Heart left ventricle (tissue), 16 donors: ENCODE results near the gene SYNGR2. TPM values are rescaled to one million over a fixed set of nuclear protein-coding genes. Genes with fewer than 3 reads are reported as not detected.

ENCODE experiments used
- ATAC-seq, 4 donors: fragments of 200-7000 bp; cut with Tn5 transposase; one replicate each; pipeline ENCODE4 v1.9.1; 2020 to 2022; ENCODE audit warnings: moderate library complexity in 4 of 4, mild to moderate bottlenecking in 3 of 4, moderate number of reproducible peaks in 1 of 4
- DNase-seq, 5 donors: peaks; one replicate each; pipeline ENCODE4 v3.0.0-alpha.2; 2020
- H3K27ac ChIP-seq, 12 donors: fragments of 200-600 bp; sonication (generic) in 4 of 12; one replicate each; pipeline versions ENCODE4 v1.5.0 to v1.8.0; 2016 to 2022; ENCODE audit warnings: mild to moderate bottlenecking in 2 of 12
- H3K27me3 ChIP-seq, 9 donors: fragments of 200-600 bp; sonication (generic) in 2 of 9; one replicate each; pipeline versions ENCODE4 v1.5.1 to v1.8.0; 2016 to 2022; ENCODE audit warnings: mild to moderate bottlenecking in 3 of 9
- H3K36me3 ChIP-seq, 9 donors: fragments of 200-600 bp; sonication (generic) in 2 of 9; one replicate each; pipeline versions ENCODE4 v1.5.0 to v1.8.0; 2018 to 2022; ENCODE audit warnings: mild to moderate bottlenecking in 2 of 9
- H3K4me1 ChIP-seq, 12 donors: fragments of 200-600 bp; sonication (generic) in 4 of 12; one replicate each; pipeline versions ENCODE4 v1.5.0 to v1.8.0; 2016 to 2022; ENCODE audit warnings: mild to moderate bottlenecking in 3 of 12
- H3K4me3 ChIP-seq, 12 donors: fragments of 200-600 bp; sonication (generic) in 4 of 12; one replicate each; pipeline versions ENCODE4 v1.5.0 to v1.8.0; 2017 to 2022; ENCODE audit warnings: mild to moderate bottlenecking in 9 of 12, moderate library complexity in 4 of 12
- H3K9me3 ChIP-seq, 12 donors: fragments of 200-600 bp; sonication (generic) in 4 of 12; one replicate each; pipeline versions ENCODE4 v1.5.0 to v1.8.0; 2016 to 2022; ENCODE audit warnings: mild to moderate bottlenecking in 1 of 12
- POLR2A ChIP-seq, 2 donors: fragments of 450-650 bp; IDR thresholded peaks; one replicate each; pipeline ENCODE4 v1.6.1; 2017; ENCODE audit warnings: antibody characterized with exemption in 2 of 2, mild to moderate bottlenecking in 2 of 2, moderate library complexity in 2 of 2
- WGBS, 4 donors: extraction: QIAGEN DNeasy Blood & Tissue Kit in 2 of 4; methylation state at CpG; one replicate each; pipeline versions ENCODE4 v1.1.5 to v1.1.7; 2013 to 2018; 5-methylcytosine and 5-hydroxymethylcytosine counted together
- intact Hi-C, 10 donors: fragments of 100-400 bp; cut with DNase I; formaldehyde crosslinking; loops; one replicate each; pipeline versions ENCODE4 v1.11.1 to v1.14.2; 2022
- polyA plus RNA-seq, 2 donors: library from polyadenylated mRNA; stranded (reverse); fragments of 200-250 nt; gene quantifications; one replicate each; pipeline ENCODE4 v1.2.3, GENCODE V29; 2013
- total RNA-seq, 9 donors: library from RNA; depleted of rRNA in 2 of 9; stranded (reverse); fragments of >200 nt in 2 of 9; fragmentation: NEBNext Ultra II Directional in 3 of 9; extraction: Animal tissue kit (Norgen Biotek cat#: 25700) in 3 of 9; gene quantifications; one replicate each; pipeline versions ENCODE4 v1.1.0 to v1.2.4, GENCODE V29; 2016 to 2023
- TF ChIP-seq, protein P1 (sequence below), 12 donors: fragments of 200-600 bp; sonication (generic) in 4 of 12; IDR thresholded peaks; one replicate each; pipeline versions ENCODE4 v1.5.0 to v1.8.0; 2018 to 2022; ENCODE audit warnings: antibody characterized with exemption in 12 of 12, mild to moderate bottlenecking in 5 of 12
- donor health status: ischemic (EF 13 %, LVEDD 7.1; RV severe dilation, severe dysfunction).
- donor health status: healthy with polysubstance abuse.
- donor health status: DM: no; HTN: yes; CAD: no.
- donor health status: DM: no; HTN: no; CAD: no.
- donor health status: ischemic (EF 25% LVEDD 6.9; RV normal size, moderate dysfunction).
- donor health status: ischemic (EF 25% LVEDD 5.7; RV mildly dilated, moderate dysfunction).
- donor health status: healthy.
- donor health status: DM: yes; HTN: yes; CAD: no.
- donor health status: ischemic (EF 35%, LVEDD 5.7; RV mildly dilated, moderate dysfunction).
- donor health status: nonischemic (EF 11% LVEDD 7.7; RV severe dilation, severe dysfunction).
- donor health status: DM: yes; HTN: yes; CAD: no.
- donor health status: PGD.
- donor health status: ischemic (EF 29% LVEDD 5.4; RV normal size, mild dysfunction).
- donor health status: nonischemic (EF 23%, LVEDD 6.1; RV moderate dilation, normal function).

The SYNGR2 gene
- total and polyA plus RNA-seq, 11 donors = 99.5 to 268 (median 135) TPM

DNA sequence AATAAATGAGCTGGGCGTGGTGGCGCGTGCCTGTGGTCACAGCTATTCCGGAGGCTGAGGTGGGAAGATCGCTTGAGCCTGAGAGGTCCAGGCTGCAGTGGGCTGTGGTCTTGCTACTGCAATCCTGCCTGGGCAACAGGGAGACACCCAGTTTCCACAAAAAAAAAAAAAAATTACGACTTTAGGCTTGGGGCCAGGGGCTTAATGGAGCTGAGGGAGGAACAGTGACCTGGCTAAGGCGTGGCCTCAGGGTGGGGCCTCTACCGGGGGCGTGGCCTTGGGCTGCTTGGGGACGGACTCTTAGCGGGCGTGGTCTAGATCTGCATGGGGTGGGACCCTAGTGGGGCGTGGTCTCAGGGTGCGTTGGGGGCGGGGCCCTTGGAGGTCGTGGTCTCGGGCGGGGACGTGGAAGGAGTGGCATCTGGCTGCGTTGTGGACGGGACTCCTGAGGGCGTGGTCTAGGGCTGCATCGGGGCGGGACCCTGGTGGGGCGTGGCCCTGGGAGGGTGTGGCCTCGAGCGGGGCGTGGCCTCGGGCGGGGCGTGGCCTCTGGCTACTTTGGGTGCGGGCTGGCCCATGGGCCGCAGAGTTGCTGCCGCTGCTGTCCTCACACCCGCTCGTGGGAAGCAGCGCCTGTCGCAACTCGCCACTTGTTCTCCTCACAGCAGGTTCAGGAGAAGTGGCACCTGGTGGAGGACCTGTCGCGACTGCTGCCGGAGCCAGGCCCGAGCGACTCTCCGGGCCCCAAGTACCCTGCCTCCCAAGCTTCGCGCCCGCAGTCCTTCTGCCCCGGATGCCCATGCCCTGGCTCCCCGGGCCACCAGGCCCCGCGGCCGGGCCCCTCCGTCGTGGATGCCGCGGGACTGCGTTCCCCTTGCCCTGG is 28.0 kb upstream of the SYNGR2 start:
- H3K4me3 ChIP-seq = peak overlapping the region in 2 of 12 donors; percentile 5 to 11
- TF ChIP-seq, protein P1, sequence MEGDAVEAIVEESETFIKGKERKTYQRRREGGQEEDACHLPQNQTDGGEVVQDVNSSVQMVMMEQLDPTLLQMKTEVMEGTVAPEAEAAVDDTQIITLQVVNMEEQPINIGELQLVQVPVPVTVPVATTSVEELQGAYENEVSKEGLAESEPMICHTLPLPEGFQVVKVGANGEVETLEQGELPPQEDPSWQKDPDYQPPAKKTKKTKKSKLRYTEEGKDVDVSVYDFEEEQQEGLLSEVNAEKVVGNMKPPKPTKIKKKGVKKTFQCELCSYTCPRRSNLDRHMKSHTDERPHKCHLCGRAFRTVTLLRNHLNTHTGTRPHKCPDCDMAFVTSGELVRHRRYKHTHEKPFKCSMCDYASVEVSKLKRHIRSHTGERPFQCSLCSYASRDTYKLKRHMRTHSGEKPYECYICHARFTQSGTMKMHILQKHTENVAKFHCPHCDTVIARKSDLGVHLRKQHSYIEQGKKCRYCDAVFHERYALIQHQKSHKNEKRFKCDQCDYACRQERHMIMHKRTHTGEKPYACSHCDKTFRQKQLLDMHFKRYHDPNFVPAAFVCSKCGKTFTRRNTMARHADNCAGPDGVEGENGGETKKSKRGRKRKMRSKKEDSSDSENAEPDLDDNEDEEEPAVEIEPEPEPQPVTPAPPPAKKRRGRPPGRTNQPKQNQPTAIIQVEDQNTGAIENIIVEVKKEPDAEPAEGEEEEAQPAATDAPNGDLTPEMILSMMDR (IDR thresholded peaks at IDR 0.05) = no peak
- TF ChIP-seq POLR2A (IDR thresholded peaks at IDR 0.05) = peak in 1 of 2 donors; percentile 27
- H3K27me3 ChIP-seq = no peaks in the 10 kb centered on the region
- peak overlapping the region in 1 of 12 donors; percentile 37 for H3K27ac ChIP-seq
- ATAC-seq (peak; percentile 80 to 89 (median 87)), DNase-seq (peak; percentile 83 to 96 (median 91))
- no peaks in the 10 kb centered on the region for H3K9me3 ChIP-seq
- WGBS, 4 donors = 37 to 47% (median 40%) methylated on average over 45 to 58 of the region's 58 CpGs
- peaks cover 0 to 24% (median 0%) of the 10 kb centered on the region in 9 donors for H3K36me3 ChIP-seq
- intact Hi-C loops = no loop called here
- peaks cover 11 to 67% (median 21%) of the 10 kb centered on the region in 12 donors for H3K4me1 ChIP-seq

DNA sequence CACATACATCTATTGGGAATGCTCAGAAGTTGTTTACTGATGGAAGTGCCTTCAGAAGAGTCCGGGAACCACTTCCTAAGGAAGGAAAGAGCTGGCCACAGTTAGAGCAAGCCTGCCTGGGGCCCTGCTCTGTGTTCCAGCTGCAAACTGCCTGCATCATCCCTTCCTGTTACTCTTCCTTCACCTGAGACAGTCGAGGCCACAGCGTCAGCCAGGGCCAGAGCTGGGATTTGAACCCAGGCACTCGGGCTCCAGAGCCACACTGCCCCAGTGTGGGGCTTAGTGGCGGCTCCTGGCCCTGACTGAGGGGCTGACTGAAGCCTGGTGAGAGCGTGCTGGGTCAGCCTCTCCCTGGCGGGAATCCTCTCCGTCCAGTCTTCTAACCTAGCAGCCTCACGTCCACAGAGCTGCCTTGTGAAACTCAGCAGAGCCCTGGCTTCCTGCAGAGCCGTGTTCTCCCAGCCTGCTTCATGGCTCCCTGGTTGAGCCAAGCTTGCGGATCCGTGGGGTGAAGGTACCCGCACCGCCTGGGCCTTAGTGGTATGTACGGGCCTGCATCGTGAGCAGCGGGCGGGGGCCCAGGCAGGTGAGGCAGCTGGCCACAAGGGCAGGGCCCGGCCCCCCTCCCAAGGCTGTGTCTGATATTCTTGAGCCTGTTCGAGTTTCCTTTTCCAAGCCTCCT is 26.8 kb upstream of the SYNGR2 start:
- DNase-seq (no peak), ATAC-seq (no peak)
- intact Hi-C loops = no loop called here
- H3K36me3 ChIP-seq = peaks cover 0 to 17% (median 0%) of the 10 kb centered on the region in 9 donors
- TF ChIP-seq, protein P1 (IDR thresholded peaks at IDR 0.05) = no peak
- TF ChIP-seq POLR2A (IDR thresholded peaks at IDR 0.05) = no peak
- H3K4me3 ChIP-seq = no peak overlapping the region
- no peaks in the 10 kb centered on the region for H3K9me3 ChIP-seq
- peaks cover 11 to 66% (median 30%) of the 10 kb centered on the region in 12 donors for H3K4me1 ChIP-seq
- H3K27me3 ChIP-seq = no peaks in the 10 kb centered on the region
- no peak overlapping the region for H3K27ac ChIP-seq
- WGBS, 4 donors = 84 to 92% (median 85%) methylated on average over 13 to 20 of the region's 20 CpGs

GRCh38 chr17:78142119-78142861 is 26.1 kb upstream of the SYNGR2 start:
- H3K36me3 ChIP-seq = peaks cover 0 to 17% (median 0%) of the 10 kb centered on the region in 9 donors
- intact Hi-C loops = no loop called here
- H3K9me3 ChIP-seq = no peaks in the 10 kb centered on the region
- 81 to 83% (median 82%) methylated on average over 14 to 16 of the region's 16 CpGs for WGBS, 4 donors
- no peak for DNase-seq
- H3K4me1 ChIP-seq = peaks cover 11 to 59% (median 30%) of the 10 kb centered on the region in 12 donors
- no peak for ATAC-seq
- TF ChIP-seq, protein P1 (IDR thresholded peaks at IDR 0.05) = no peak
- TF ChIP-seq POLR2A (IDR thresholded peaks at IDR 0.05) = no peak
- no peak overlapping the region for H3K4me3 ChIP-seq
- H3K27me3 ChIP-seq = no peaks in the 10 kb centered on the region
- H3K27ac ChIP-seq = no peak overlapping the region
